Upper lobe of left lung (tissue), 6 donors: ENCODE results near the gene PABPN1L. TPM values are rescaled to one million over a fixed set of nuclear protein-coding genes. Genes with fewer than 3 reads are reported as not detected.
A peak's percentile ranks its signal among the peaks of the same experiment; 100 is the strongest.

Experiments used
- ATAC-seq, 2 donors: fragments of 200-7000 bp; cut with Tn5 transposase; one replicate each; pipeline ENCODE4 v1.9.1; 2022; ENCODE audit warnings: mild to moderate bottlenecking in 2 of 2, moderate library complexity in 2 of 2; ENCODE audit not compliant: low FRiP score in 2 of 2
- DNase-seq, 2 donors: peaks; one replicate each; pipeline ENCODE4 v3.0.0-alpha.2; 2019 to 2020
- H3K27ac ChIP-seq, 4 donors: fragments of 200-600 bp; sonication (generic); one replicate each; pipeline ENCODE4 v1.5.1; 2016 to 2019
- H3K27me3 ChIP-seq, 4 donors: fragments of 200-600 bp; sonication (generic); one replicate each; pipeline ENCODE4 v1.5.1; 2017 to 2019
- H3K36me3 ChIP-seq, 4 donors: fragments of 200-600 bp; sonication (generic); one replicate each; pipeline ENCODE4 v1.5.1; 2016 to 2019
- H3K4me1 ChIP-seq, 4 donors: fragments of 200-600 bp; sonication (generic); one replicate each; pipeline ENCODE4 v1.5.1; 2018 to 2019
- H3K4me3 ChIP-seq, 4 donors: fragments of 200-600 bp; sonication (generic); one replicate each; pipeline ENCODE4 v1.5.1; 2017 to 2019; ENCODE audit warnings: mild to moderate bottlenecking in 2 of 4, moderate library complexity in 1 of 4
- H3K9me3 ChIP-seq, 4 donors: fragments of 200-600 bp; sonication (generic); one replicate each; pipeline ENCODE4 v1.5.1; 2018 to 2019
- CTCF ChIP-seq, 6 experiments: fragments of 450-650 bp in 4 of 6; fragments of 200-600 bp in 2 of 6; sonication (generic) in 2 of 6; IDR thresholded peaks; one replicate each; pipeline ENCODE4 v1.5.1; 2016 to 2019; ENCODE audit warnings: antibody characterized with exemption in 6 of 6
- EP300 ChIP-seq, 4 donors: sonication (generic); formaldehyde crosslinking; IDR thresholded peaks; one replicate each; pipeline ENCODE4 v1.5.1; 2017; ENCODE audit warnings: antibody characterized with exemption in 4 of 4, control low read depth in 2 of 4
- POLR2A ChIP-seq, 4 donors: fragments of 450-650 bp; IDR thresholded peaks; one replicate each; pipeline ENCODE4 v1.5.1; 2016 to 2017; ENCODE audit warnings: antibody characterized with exemption in 4 of 4, mild to moderate bottlenecking in 2 of 4
- POLR2AphosphoS5 ChIP-seq, 2 donors: sonication (generic); formaldehyde crosslinking; IDR thresholded peaks; one replicate each; pipeline ENCODE4 v1.5.1; 2017; ENCODE audit warnings: antibody characterized with exemption in 2 of 2
- WGBS, 2 donors: methylation state at CpG; one replicate each; pipeline ENCODE4 v1.1.5; 2017 to 2018; 5-methylcytosine and 5-hydroxymethylcytosine counted together
- total RNA-seq, 6 donors: library from RNA; depleted of rRNA in 4 of 6; stranded (reverse); fragments of >200 nt in 4 of 6; gene quantifications; one replicate each; pipeline versions ENCODE4 v1.1.0 to v1.2.1, GENCODE V29; 2016 to 2021
- donor health status: DM: no; HTN: no; CAD: no; lungs with moderate emphysema.
- donor health status: DM: no; HTN: yes; CAD: no; lungs with severe emphysema.

The PABPN1L gene
- total RNA-seq, 6 donors from 2014 or later: 0.20 TPM; not detected in 5

DNA sequence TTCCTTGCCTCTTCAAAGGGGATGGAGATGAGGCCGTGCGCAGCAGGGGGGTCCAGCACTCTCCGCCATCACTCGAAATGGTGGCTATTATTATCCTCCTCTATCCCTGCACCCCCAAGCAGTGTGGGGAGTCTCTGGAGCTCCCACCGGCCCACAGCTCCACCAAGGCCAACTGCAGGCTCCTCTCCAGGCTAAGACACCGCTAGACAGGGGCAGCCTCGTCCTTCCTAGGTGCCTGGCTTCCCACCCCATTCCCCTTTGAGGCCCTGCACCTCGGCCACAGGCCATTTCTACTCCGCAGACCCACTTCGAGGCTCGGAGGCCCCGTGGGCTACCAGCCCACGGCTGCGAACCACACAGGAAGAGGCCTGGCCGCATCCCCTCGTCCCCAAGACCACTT lies 39.6 kb upstream of the PABPN1L start:
- Histone ChIP-seq H3K9me3 (no peaks in the 10 kb centered on the region), H3K4me3 (no peak overlapping the region), H3K4me1 (peaks cover 4 to 15% (median 7%) of the 10 kb centered on the region in 4 donors), H3K36me3 (peaks cover 0 to 4% (median 2%) of the 10 kb centered on the region in 4 donors), H3K27ac (peak overlapping the region in 1 of 4 donors; percentile 0), H3K27me3 (no peaks in the 10 kb centered on the region)
- TF ChIP-seq EP300 (IDR thresholded peaks at IDR 0.05) (no peak), CTCF (IDR thresholded peaks at IDR 0.05) (no peak), POLR2AphosphoS5 (IDR thresholded peaks at IDR 0.05) (no peak), POLR2A (IDR thresholded peaks at IDR 0.05) (no peak)
- WGBS, 2 donors: 79 to 91% methylated on average over 12 to 16 of the region's 16 CpGs
- peak in 1 of 2 donors; percentile 50 for DNase-seq
- ATAC-seq: no peak

DNA sequence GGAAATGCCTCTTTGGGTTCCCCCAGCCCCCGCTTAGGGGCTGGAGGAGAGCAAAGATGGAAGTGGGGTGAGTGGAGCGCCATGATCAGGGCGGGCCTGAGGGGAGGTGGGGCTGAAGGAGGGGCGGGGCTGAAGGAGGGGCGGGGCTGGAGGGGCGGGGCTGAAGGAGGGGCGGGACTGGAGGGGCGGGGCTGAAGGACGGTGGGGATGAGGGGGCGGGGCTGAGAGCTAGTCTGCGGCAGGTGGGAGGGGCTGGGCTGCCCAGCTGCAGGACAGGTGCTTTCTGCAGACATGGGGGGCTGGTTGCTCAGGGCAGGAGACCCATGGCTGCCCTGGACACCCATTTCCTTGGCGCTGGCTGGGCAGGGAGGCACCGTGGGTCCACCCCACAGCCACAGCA lies 39.1 kb upstream of the PABPN1L start:
- 40 to 50% methylated on average over 4 to 12 of the region's 13 CpGs for WGBS, 2 donors
- Histone ChIP-seq H3K36me3 (peaks cover 0 to 8% (median 4%) of the 10 kb centered on the region in 4 donors), H3K27ac (peak overlapping the region in 2 of 4 donors; percentile 0 to 27)

GRCh38 chr16:88904676-88905365 lies 38.4 kb upstream of the PABPN1L start:
- peaks cover 7 to 15% (median 10%) of the 10 kb centered on the region in 4 donors for H3K4me1 ChIP-seq
- H3K4me3 ChIP-seq: no peak overlapping the region
- no peaks in the 10 kb centered on the region for H3K27me3 ChIP-seq
- TF ChIP-seq CTCF (IDR thresholded peaks at IDR 0.05): no peak
- no peak for TF ChIP-seq EP300 (IDR thresholded peaks at IDR 0.05)
- no peak for TF ChIP-seq POLR2AphosphoS5 (IDR thresholded peaks at IDR 0.05)
- TF ChIP-seq POLR2A (IDR thresholded peaks at IDR 0.05): no peak
- ATAC-seq (no peak), DNase-seq (peak in 1 of 2 donors; percentile 62)
- H3K27ac ChIP-seq: peak overlapping the region in 1 of 4 donors; percentile 27
- peaks cover 0 to 10% (median 4%) of the 10 kb centered on the region in 4 donors for H3K36me3 ChIP-seq
- 79 to 91% methylated on average over 10 to 21 of the region's 21 CpGs for WGBS, 2 donors
- H3K9me3 ChIP-seq: no peaks in the 10 kb centered on the region

More for the DNA sequence above, 39.1 kb upstream of the PABPN1L start:
- Histone ChIP-seq H3K9me3 (no peaks in the 10 kb centered on the region), H3K27me3 (no peaks in the 10 kb centered on the region), H3K4me3 (no peak overlapping the region), H3K4me1 (peaks cover 2 to 14% (median 7%) of the 10 kb centered on the region in 4 donors)
- TF ChIP-seq POLR2AphosphoS5 (IDR thresholded peaks at IDR 0.05) (no peak), EP300 (IDR thresholded peaks at IDR 0.05) (no peak), POLR2A (IDR thresholded peaks at IDR 0.05) (no peak), CTCF (IDR thresholded peaks at IDR 0.05) (no peak)
- DNase-seq (peak in 1 of 2 donors; percentile 41), ATAC-seq (no peak)

GRCh38 chr16:88903267-88903666 lies 36.8 kb upstream of the PABPN1L start:
- DNase-seq: no peak
- WGBS, 2 donors: 80 to 87% methylated on average over 7 to 8 of the region's 14 CpGs

GRCh38 chr16:88902744-88903143 lies 36.3 kb upstream of the PABPN1L start:
- ATAC-seq (no peak), DNase-seq (no peak)
- 78 to 88% methylated on average over 15 to 16 of the region's 16 CpGs for WGBS, 2 donors
- Histone ChIP-seq H3K4me3 (no peak overlapping the region), H3K27me3 (no peaks in the 10 kb centered on the region), H3K36me3 (peaks cover 0 to 12% (median 5%) of the 10 kb centered on the region in 4 donors), H3K9me3 (no peaks in the 10 kb centered on the region), H3K4me1 (peaks cover 7 to 15% (median 11%) of the 10 kb centered on the region in 4 donors), H3K27ac (peak overlapping the region in 1 of 4 donors; percentile 15)
- no peak for TF ChIP-seq CTCF (IDR thresholded peaks at IDR 0.05)
- no peak for TF ChIP-seq POLR2A (IDR thresholded peaks at IDR 0.05)
- no peak for TF ChIP-seq POLR2AphosphoS5 (IDR thresholded peaks at IDR 0.05)
- no peak for TF ChIP-seq EP300 (IDR thresholded peaks at IDR 0.05)

More at GRCh38 chr16:88903267-88903666, 36.8 kb upstream of the PABPN1L start:
- Histone ChIP-seq H3K9me3 (no peaks in the 10 kb centered on the region), H3K4me1 (peaks cover 7 to 15% (median 11%) of the 10 kb centered on the region in 4 donors), H3K27me3 (no peaks in the 10 kb centered on the region), H3K27ac (no peak overlapping the region), H3K4me3 (no peak overlapping the region), H3K36me3 (peaks cover 0 to 10% (median 4%) of the 10 kb centered on the region in 4 donors)
- no peak for TF ChIP-seq EP300 (IDR thresholded peaks at IDR 0.05)
- TF ChIP-seq POLR2AphosphoS5 (IDR thresholded peaks at IDR 0.05): no peak
- no peak for ATAC-seq
